Measurements from ENCODE around the gene NT5C. TPM values are rescaled to one million over a fixed set of nuclear protein-coding genes. Genes with fewer than 3 reads are reported as not detected.
"Not testable (repeated sequence)": the region's sequence is repeated elsewhere in the genome, so short reads cannot be mapped to it uniquely, and the experiment has no call there.

The NT5C gene
- total and polyA plus RNA-seq, 7 donors = 60.7 to 116 (median 102) TPM

- no peak overlapping the region for H3K4me3 ChIP-seq
- no peak for DNase-seq
- no peaks in the 10 kb centered on the region for H3K9me3 ChIP-seq
- 94% methylated on average over 5 of the region's 5 CpGs for WGBS, 2 donors
- intact Hi-C loops (cut with DNase I) = no loop called here
- no peaks in the 10 kb centered on the region for H3K4me1 ChIP-seq
- no peaks in the 10 kb centered on the region for H3K27me3 ChIP-seq
- H3K36me3 ChIP-seq = peaks cover 0 to 17% (median 0%) of the 10 kb centered on the region in 4 donors
- TF ChIP-seq CTCF (IDR thresholded peaks at IDR 0.05) = no peak
- H3K27ac ChIP-seq = no peak overlapping the region
Measured at GRCh38 chr17:75160211-75160610, 28.7 kb upstream of the NT5C start.

- DNase-seq = no peak
- Histone ChIP-seq H3K4me3 (no peak overlapping the region), H3K27me3 (no peaks in the 10 kb centered on the region), H3K27ac (no peak overlapping the region), H3K36me3 (peaks cover 0 to 10% (median 0%) of the 10 kb centered on the region in 4 donors), H3K9me3 (no peaks in the 10 kb centered on the region), H3K4me1 (peaks cover 0 to 5% (median 4%) of the 10 kb centered on the region in 4 donors)
- intact Hi-C loops (cut with DNase I) = no loop called here
- no peak for TF ChIP-seq EP300 (IDR thresholded peaks at IDR 0.05)
- 84 to 88% methylated on average over 4 of the region's 4 CpGs for WGBS, 2 donors
Measured at GRCh38 chr17:75159196-75160031, 27.9 kb upstream of the NT5C start.

DNA sequence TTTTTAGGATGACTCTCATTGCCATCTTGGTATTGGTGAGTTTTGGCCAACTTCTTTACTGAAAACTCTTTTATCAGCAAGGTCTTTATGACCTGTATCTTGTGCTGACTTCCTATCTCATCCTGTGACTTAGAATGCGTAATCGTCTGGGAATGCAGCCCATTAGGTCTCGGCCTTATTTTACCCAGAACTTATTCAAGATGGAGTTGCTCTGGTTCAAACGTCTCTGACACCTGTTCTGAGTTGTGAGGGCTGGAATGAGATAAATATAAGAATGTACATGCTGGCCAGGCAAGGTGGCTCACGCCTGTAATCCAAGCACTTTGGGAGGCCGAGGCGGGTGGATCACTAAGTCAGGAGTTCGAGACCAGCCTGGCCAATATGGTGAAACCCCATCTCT is 26.9 kb upstream of the NT5C start:
- intact Hi-C loops (cut with DNase I); H3K4me3 ChIP-seq; H3K36me3 ChIP-seq; H3K9me3 ChIP-seq; H3K27ac ChIP-seq; H3K27me3 ChIP-seq; DNase-seq: not testable (repeated sequence)
- peaks cover 3 to 10% (median 8%) of the 10 kb centered on the region in 4 donors for H3K4me1 ChIP-seq
- 95 to 96% methylated on average over 8 of the region's 8 CpGs for WGBS, 2 donors

DNA sequence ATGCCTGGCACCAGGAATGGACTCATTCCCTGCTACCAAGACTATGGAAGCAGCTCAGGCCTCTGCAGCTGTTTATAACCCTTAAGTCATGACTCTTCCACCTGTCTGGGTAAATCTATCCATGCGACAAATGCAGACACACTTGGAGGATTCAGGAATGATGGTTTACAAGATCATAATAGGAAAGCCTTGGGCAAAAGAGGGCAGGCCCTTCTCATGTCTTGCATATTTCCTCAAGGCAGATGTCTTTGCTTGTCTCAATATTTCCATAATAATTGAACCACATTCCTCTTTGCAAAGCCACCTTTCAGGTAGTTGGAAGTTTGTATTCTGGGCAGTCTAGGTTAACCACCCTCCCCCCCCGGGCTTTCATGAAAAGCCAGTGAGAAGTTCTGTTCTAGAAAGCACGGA is 23.7 kb upstream of the NT5C start:
- Histone ChIP-seq H3K9me3 (no peaks in the 10 kb centered on the region), H3K27ac (peak overlapping the region in 2 of 4 donors; percentile 64 to 80), H3K27me3 (no peaks in the 10 kb centered on the region), H3K4me1 (peaks cover 5 to 19% (median 14%) of the 10 kb centered on the region in 4 donors), H3K4me3 (no peak overlapping the region), H3K36me3 (no peaks in the 10 kb centered on the region)
- 88 to 95% methylated on average over 3 of the region's 3 CpGs for WGBS, 2 donors
- TF ChIP-seq POLR2AphosphoS5 (IDR thresholded peaks at IDR 0.05) (no peak), EP300 (IDR thresholded peaks at IDR 0.05) (no peak), POLR2A (IDR thresholded peaks at IDR 0.05) (no peak), CTCF (IDR thresholded peaks at IDR 0.05) (no peak)
- DNase-seq = no peak
- intact Hi-C loops (cut with DNase I) = no loop called here

DNA sequence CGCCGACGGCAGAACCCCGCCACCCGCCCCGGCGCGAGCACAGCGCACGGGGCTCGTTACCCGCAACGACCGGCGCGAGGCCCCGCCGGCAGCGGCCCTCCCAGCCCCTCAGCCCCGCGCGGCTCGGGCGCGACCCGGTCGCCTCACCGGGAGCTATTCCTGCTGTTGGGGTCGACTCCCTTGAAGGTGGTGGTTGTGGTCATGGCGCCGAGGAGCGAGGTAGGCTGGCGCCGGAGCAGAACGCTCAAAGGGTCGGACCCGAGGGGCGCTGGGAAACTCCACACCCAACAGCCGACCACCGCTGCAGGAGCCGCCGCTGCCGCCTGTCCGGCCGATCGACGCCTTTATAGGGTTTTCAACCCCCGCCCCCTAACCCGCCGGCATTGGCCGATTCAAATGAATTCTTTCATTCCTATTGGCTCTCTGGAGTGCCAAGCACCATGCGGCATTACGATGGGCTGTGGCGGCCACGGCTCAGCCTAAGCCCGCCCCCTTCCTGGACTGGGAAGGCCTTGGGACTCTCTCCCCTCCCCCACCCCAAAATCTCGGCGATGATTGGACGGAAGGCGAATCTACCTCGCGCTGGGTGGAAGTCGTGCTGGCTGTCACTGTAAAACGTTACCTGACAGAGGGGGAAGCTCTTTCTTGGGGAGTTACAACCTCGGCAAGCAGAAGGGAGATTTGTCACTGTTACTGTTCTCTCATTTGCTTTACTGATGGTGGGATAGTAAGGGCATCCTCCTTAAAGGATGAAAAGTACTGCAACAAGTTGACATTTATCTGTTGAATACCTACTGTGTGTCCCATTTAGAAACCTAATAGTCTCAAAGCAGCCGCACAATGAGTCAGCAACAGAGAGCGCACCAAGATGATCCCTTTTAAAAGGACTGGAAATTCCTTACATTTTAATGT is 22.9 kb upstream of the NT5C start, which contains the start of gene JPT1:
Gene JPT1, minus strand, starts transcription at position 318 of the 912 bp plus-strand sequence. Its CDS starts 115 bp downstream, at position 203.
- intact Hi-C loops (cut with DNase I) = no loop called here
- DNase-seq = peak; percentile 99
- TF ChIP-seq CTCF (IDR thresholded peaks at IDR 0.05) (no peak), POLR2AphosphoS5 (IDR thresholded peaks at IDR 0.05) (peak; percentile 96 to 99 (median 98)), EP300 (IDR thresholded peaks at IDR 0.05) (no peak), POLR2A (IDR thresholded peaks at IDR 0.05) (peak; percentile 96)
- Histone ChIP-seq H3K4me3 (peak within 1 kb of the TSS; percentile 60 to 96 (median 80)), H3K36me3 (no peaks in the 10 kb centered on the region), H3K27ac (peak within 1 kb of the TSS; percentile 64 to 83 (median 80)), H3K27me3 (no peaks in the 10 kb centered on the region), H3K9me3 (no peaks in the 10 kb centered on the region), H3K4me1 (peaks cover 5 to 19% (median 14%) of the 10 kb centered on the region in 4 donors)
- WGBS, 2 donors = 2% methylated on average over 67 of the region's 67 CpGs
